AG04449 (cell line): Measurements from ENCODE around the gene RABEP2.
"Not testable (repeated sequence)": the region's sequence is repeated elsewhere in the genome, so short reads cannot be mapped to it uniquely, and the experiment has no call there.

ENCODE experiments used
- CTCF ChIA-PET: fragments of 350-600 bp; formaldehyde crosslinking; extraction: SDS; loops from one replicate; lab custom pipeline; 2021; ENCODE audit warnings: antibody characterized with exemption; lab: Yijun Ruan, JAX
- POLR2A ChIA-PET: fragments of 400-600, 350-600 bp; formaldehyde crosslinking; extraction: SDS; loops from one replicate; lab custom pipeline; 2020; ENCODE audit warnings: antibody characterized with exemption, inconsistent platforms; lab: Yijun Ruan, JAX
- DNase-seq: peaks from one replicate; pipeline ENCODE4 v3.0.0-alpha.2; 2010; ENCODE audit warnings: low read depth, low spot score
- H3K4me3 ChIP-seq: 2 replicates; pipeline ENCODE4 v1.5.1; 2011; ENCODE audit warnings: low read depth, mild to moderate bottlenecking, control low read depth, low read length
- CTCF ChIP-seq: IDR thresholded peaks from one replicate; pipeline ENCODE4 v1.5.1; 2011; ENCODE audit warnings: mild to moderate bottlenecking, moderate library complexity, low read length, control low read depth, inconsistent platforms; ENCODE audit not compliant: insufficient read depth; ENCODE audit errors: missing control alignments

The RABEP2 gene

GRCh38 chr16:28898266-28898665 lies 26.8 kb downstream of the RABEP2 start:
- CTCF ChIA-PET, result no interaction called here
- POLR2A ChIA-PET, result no interaction called here

GRCh38 chr16:28897826-28898225 lies 27.2 kb downstream of the RABEP2 start:
- CTCF ChIA-PET, result interaction anchor here (1.4 kb wide), 1 partner anchor 24 kb away, joined by 3 read pairs; no protein-coding TSS in a partner anchor
- POLR2A ChIA-PET, result no interaction called here
- H3K4me3 ChIP-seq, result no peak overlapping the region
- no peak for TF ChIP-seq CTCF
- no peak for DNase-seq

More at GRCh38 chr16:28898266-28898665, 26.8 kb downstream of the RABEP2 start:
- DNase-seq, result no peak
- no peak for TF ChIP-seq CTCF
- no peak overlapping the region for H3K4me3 ChIP-seq

GRCh38 chr16:28895609-28896008 lies 29.4 kb downstream of the RABEP2 start:
- ChIA-PET POLR2A (no interaction called here), CTCF (no interaction called here)
- TF ChIP-seq CTCF, result no peak
- DNase-seq, result no peak
- no peak overlapping the region for H3K4me3 ChIP-seq

GRCh38 chr16:28893291-28893690 lies 31.7 kb downstream of the RABEP2 start:
- TF ChIP-seq CTCF, result no peak
- no peak overlapping the region for H3K4me3 ChIP-seq
- CTCF ChIA-PET, result no interaction called here
- POLR2A ChIA-PET, result no interaction called here
- no peak for DNase-seq

- H3K4me3 ChIP-seq, result no peak overlapping the region
- CTCF ChIA-PET, result no interaction called here
- POLR2A ChIA-PET, result no interaction called here
- no peak for TF ChIP-seq CTCF
- no peak for DNase-seq
Observed at GRCh38 chr16:28891964-28892890, 32.8 kb downstream of the RABEP2 start.

GRCh38 chr16:28890355-28890754 lies 34.7 kb downstream of the RABEP2 start:
- H3K4me3 ChIP-seq, DNase-seq, POLR2A ChIA-PET: not testable (repeated sequence)
- CTCF ChIA-PET, result interaction anchor here (0.6 to 2.3 kb wide), 2 partner anchors 22 to 55 kb away, joined by 3 to 7 read pairs; no protein-coding TSS in a partner anchor
